ENCODE measurements around the gene GPX5.

DNA sequence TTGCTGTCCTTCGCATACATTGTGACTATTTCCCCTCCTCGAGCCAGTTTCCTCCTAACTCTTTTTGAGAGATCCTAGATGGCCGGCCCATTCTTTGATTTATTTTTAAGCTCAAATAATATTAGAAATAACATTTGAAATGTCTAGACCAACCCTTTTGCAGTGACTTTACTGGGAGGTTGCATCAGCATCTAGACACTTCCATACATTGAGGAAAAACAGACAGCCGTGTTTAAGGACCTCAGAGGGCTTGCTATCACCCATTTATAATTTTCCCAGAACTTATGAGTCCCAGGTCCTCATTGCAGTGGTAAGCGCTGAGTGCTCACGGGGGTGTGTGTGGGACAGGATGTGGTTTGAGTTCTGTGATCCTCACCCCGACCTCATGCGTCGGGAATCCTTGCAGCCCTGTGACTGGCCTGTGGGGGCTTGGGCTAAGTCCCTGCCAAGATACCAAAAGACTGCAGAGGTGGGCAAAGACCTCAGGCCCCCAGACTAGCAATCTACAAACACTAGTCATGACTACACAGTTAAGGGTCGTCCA, at the start of gene GPX5:
- TF ChIP-seq EP300 (conservative IDR thresholded peaks at IDR 0.05; ENCODE audit: poor library complexity, severe bottlenecking): no peak
- no peak for TF ChIP-seq POLR2AphosphoS5 (IDR thresholded peaks at IDR 0.05)
- TF ChIP-seq RAD21 (conservative IDR thresholded peaks at IDR 0.05): no peak
- TF ChIP-seq CTCF (IDR thresholded peaks at IDR 0.05; ENCODE audit: poor library complexity, severe bottlenecking): no peak
- no peak for TF ChIP-seq TAF1 (IDR thresholded peaks at IDR 0.05; ENCODE audit: low read depth)
- no peak for TF ChIP-seq REST (IDR thresholded peaks at IDR 0.05; ENCODE audit: borderline replicate concordance)
- TF ChIP-seq EZH2 (IDR thresholded peaks at IDR 0.05; ENCODE audit: borderline replicate concordance, insufficient read depth, low read length, poor library complexity, severe bottlenecking): no peak

Data from neural cell (in vitro differentiated cells).